Measurements from ENCODE around the gene PSMG4. TPM values are rescaled to one million over a fixed set of nuclear protein-coding genes. Genes with fewer than 3 reads are reported as not detected.

The PSMG4 gene
- total RNA-seq, 1 experiment from 2014 or later, result 27.0 TPM

GRCh38 chr6:3280091-3280490 is 21.3 kb downstream of the PSMG4 start:
- TF ChIP-seq, protein P1, sequence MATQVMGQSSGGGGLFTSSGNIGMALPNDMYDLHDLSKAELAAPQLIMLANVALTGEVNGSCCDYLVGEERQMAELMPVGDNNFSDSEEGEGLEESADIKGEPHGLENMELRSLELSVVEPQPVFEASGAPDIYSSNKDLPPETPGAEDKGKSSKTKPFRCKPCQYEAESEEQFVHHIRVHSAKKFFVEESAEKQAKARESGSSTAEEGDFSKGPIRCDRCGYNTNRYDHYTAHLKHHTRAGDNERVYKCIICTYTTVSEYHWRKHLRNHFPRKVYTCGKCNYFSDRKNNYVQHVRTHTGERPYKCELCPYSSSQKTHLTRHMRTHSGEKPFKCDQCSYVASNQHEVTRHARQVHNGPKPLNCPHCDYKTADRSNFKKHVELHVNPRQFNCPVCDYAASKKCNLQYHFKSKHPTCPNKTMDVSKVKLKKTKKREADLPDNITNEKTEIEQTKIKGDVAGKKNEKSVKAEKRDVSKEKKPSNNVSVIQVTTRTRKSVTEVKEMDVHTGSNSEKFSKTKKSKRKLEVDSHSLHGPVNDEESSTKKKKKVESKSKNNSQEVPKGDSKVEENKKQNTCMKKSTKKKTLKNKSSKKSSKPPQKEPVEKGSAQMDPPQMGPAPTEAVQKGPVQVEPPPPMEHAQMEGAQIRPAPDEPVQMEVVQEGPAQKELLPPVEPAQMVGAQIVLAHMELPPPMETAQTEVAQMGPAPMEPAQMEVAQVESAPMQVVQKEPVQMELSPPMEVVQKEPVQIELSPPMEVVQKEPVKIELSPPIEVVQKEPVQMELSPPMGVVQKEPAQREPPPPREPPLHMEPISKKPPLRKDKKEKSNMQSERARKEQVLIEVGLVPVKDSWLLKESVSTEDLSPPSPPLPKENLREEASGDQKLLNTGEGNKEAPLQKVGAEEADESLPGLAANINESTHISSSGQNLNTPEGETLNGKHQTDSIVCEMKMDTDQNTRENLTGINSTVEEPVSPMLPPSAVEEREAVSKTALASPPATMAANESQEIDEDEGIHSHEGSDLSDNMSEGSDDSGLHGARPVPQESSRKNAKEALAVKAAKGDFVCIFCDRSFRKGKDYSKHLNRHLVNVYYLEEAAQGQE (IDR thresholded peaks at IDR 0.05; ENCODE audit: insufficient read depth in 1 of 2, low read depth in 2 of 2, low read length in 1 of 2), result no peak
- TF ChIP-seq POLR2AphosphoS5 (IDR thresholded peaks at IDR 0.05; ENCODE audit: low read depth, low read length) (no peak), TCF7L2 (IDR thresholded peaks at IDR 0.05; ENCODE audit: low read depth, low read length) (no peak), SIN3A (IDR thresholded peaks at IDR 0.05; ENCODE audit: borderline replicate concordance, insufficient read depth, low read depth, low read length) (no peak)
- TF ChIP-seq, protein P2, sequence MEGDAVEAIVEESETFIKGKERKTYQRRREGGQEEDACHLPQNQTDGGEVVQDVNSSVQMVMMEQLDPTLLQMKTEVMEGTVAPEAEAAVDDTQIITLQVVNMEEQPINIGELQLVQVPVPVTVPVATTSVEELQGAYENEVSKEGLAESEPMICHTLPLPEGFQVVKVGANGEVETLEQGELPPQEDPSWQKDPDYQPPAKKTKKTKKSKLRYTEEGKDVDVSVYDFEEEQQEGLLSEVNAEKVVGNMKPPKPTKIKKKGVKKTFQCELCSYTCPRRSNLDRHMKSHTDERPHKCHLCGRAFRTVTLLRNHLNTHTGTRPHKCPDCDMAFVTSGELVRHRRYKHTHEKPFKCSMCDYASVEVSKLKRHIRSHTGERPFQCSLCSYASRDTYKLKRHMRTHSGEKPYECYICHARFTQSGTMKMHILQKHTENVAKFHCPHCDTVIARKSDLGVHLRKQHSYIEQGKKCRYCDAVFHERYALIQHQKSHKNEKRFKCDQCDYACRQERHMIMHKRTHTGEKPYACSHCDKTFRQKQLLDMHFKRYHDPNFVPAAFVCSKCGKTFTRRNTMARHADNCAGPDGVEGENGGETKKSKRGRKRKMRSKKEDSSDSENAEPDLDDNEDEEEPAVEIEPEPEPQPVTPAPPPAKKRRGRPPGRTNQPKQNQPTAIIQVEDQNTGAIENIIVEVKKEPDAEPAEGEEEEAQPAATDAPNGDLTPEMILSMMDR (IDR thresholded peaks at IDR 0.05), result no peak
- DNase-seq (ENCODE audit: low read depth, low spot score), result no peak
- no peak overlapping the region for H3K4me3 ChIP-seq (ENCODE audit: low read depth in 2 of 2, low read length in 2 of 2)
- BruUV-seq (replicated peaks), result no TSS peak
- H3K27ac ChIP-seq (ENCODE audit: low read length), result no peak overlapping the region
- no peaks in the 10 kb centered on the region for H3K4me1 ChIP-seq (ENCODE audit: control insufficient read depth, insufficient read depth, low read length)
- H3K9me3 ChIP-seq (ENCODE audit: control insufficient read depth, insufficient read depth, low read depth, low read length), result no peaks in the 10 kb centered on the region
- POLR2A ChIA-PET, result no interaction called here
- intact Hi-C loops (cut with micrococcal nuclease; ENCODE audit: unreplicated experiment) (no loop called here), in situ Hi-C loops (cut with HindIII; ENCODE audit: low pct_unique_long_range_greater_than_20kb, low sequenced_read_pairs) (no loop called here)
- ATAC-seq, result no peak
- H3K27me3 ChIP-seq (ENCODE audit: control insufficient read depth, insufficient read depth, low read length), result no peaks in the 10 kb centered on the region
- no peaks in the 10 kb centered on the region for H3K36me3 ChIP-seq (ENCODE audit: control insufficient read depth, insufficient read depth, low read length)
- CTCF ChIA-PET, result interaction anchor here (0.6 to 0.9 kb wide), 4 partner anchors 17 to 684 kb away, joined by 3 to 10 read pairs (median 8); no protein-coding TSS in a partner anchor

DNA sequence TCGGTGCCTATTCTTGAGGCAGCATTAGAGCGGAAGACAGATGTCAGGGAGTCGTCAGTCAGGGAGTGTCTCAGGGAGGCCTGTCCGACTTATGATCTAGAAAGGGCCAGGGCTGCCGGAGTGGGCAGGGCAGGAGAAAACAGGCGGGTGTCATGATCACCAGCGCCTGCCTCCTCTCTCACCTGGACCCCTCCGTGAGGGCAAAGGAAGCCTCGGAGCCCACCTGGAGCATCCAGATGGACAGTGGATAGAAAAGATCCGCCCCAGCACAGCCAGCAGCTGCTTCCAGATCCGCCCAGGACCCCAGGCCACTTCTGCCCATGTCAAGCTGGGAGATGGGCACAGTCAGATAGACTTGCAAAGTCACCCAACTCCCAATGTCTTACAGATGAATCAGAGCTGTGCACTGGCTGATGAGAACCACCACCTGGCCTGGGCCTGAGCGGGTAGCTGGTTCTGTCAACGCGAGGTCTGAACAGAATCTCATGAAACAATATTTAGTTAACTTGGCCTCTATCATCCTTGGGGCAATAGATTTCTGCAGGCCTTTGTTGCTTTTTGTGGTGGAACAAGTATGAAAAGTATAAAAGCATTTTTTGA is 22.2 kb downstream of the PSMG4 start:
- ATAC-seq, result no peak

More for the DNA sequence above, 22.2 kb downstream of the PSMG4 start:
- Histone ChIP-seq H3K36me3 (ENCODE audit: control insufficient read depth, insufficient read depth, low read length) (no peaks in the 10 kb centered on the region), H3K9me3 (ENCODE audit: control insufficient read depth, insufficient read depth, low read depth, low read length) (no peaks in the 10 kb centered on the region), H3K27ac (ENCODE audit: low read length) (no peak overlapping the region), H3K27me3 (ENCODE audit: control insufficient read depth, insufficient read depth, low read length) (no peaks in the 10 kb centered on the region), H3K4me1 (ENCODE audit: control insufficient read depth, insufficient read depth, low read length) (no peaks in the 10 kb centered on the region), H3K4me3 (ENCODE audit: low read depth in 2 of 2, low read length in 2 of 2) (no peak overlapping the region)
- POLR2A ChIA-PET, result no interaction called here
- BruUV-seq (replicated peaks), result no TSS peak
- in situ Hi-C loops (cut with HindIII; ENCODE audit: low pct_unique_long_range_greater_than_20kb, low sequenced_read_pairs), result no loop called here
- intact Hi-C loops (cut with micrococcal nuclease; ENCODE audit: unreplicated experiment), result no loop called here
- no peak for TF ChIP-seq POLR2AphosphoS5 (IDR thresholded peaks at IDR 0.05; ENCODE audit: low read depth, low read length)
- no peak for TF ChIP-seq TCF7L2 (IDR thresholded peaks at IDR 0.05; ENCODE audit: low read depth, low read length)
- no peak for DNase-seq (ENCODE audit: low read depth, low spot score)
- CTCF ChIA-PET, result interaction anchor here (0.6 to 0.7 kb wide), 2 partner anchors 16 to 683 kb away, joined by 10 read pairs; no protein-coding TSS in a partner anchor
